Neural cell (in vitro differentiated cells): Measurements from ENCODE around the gene BFSP2.

Source experiments
- EP300 ChIP-seq: fragments of 450-650 bp; conservative IDR thresholded peaks from 2 replicates; pipeline ENCODE4 v1.6.1; 2014; ENCODE audit warnings: antibody characterized with exemption, mild to moderate bottlenecking, moderate library complexity; ENCODE audit not compliant: poor library complexity, severe bottlenecking
- EZH2 ChIP-seq: fragments of 200-600, 300-800 bp; shearing (Covaris generic), sonication (generic); IDR thresholded peaks from 2 replicates; pipeline ENCODE4 v1.6.1; 2014; ENCODE audit warnings: antibody characterized with exemption, low read length, borderline replicate concordance, mild to moderate bottlenecking; ENCODE audit not compliant: insufficient read depth, poor library complexity, severe bottlenecking
- POLR2AphosphoS5 ChIP-seq: IDR thresholded peaks from 2 replicates; pipeline ENCODE4 v1.6.1; 2012
- RAD21 ChIP-seq: fragments of 450-650 bp; conservative IDR thresholded peaks from 2 replicates; pipeline ENCODE4 v1.6.1; 2014; ENCODE audit warnings: antibody characterized with exemption, mild to moderate bottlenecking, moderate library complexity
- SMC3 ChIP-seq: fragments of 450-650 bp; conservative IDR thresholded peaks from 2 replicates; pipeline ENCODE4 v1.6.1; 2014; ENCODE audit warnings: antibody characterized with exemption, mild to moderate bottlenecking, moderate library complexity; ENCODE audit not compliant: poor library complexity
- TAF1 ChIP-seq: IDR thresholded peaks from 2 replicates; pipeline ENCODE4 v1.6.1; 2012; ENCODE audit warnings: low read depth
- TF ChIP-seq, protein P1 (sequence below): fragments of 450-650 bp; IDR thresholded peaks from 2 replicates; pipeline ENCODE4 v1.5.1; 2014; ENCODE audit warnings: antibody characterized with exemption, mild to moderate bottlenecking, moderate library complexity; ENCODE audit not compliant: poor library complexity, severe bottlenecking
- TF ChIP-seq, protein P2 (sequence below): IDR thresholded peaks from 2 replicates; pipeline ENCODE4 v1.6.1; 2012; ENCODE audit warnings: borderline replicate concordance

- TF ChIP-seq, protein P1, sequence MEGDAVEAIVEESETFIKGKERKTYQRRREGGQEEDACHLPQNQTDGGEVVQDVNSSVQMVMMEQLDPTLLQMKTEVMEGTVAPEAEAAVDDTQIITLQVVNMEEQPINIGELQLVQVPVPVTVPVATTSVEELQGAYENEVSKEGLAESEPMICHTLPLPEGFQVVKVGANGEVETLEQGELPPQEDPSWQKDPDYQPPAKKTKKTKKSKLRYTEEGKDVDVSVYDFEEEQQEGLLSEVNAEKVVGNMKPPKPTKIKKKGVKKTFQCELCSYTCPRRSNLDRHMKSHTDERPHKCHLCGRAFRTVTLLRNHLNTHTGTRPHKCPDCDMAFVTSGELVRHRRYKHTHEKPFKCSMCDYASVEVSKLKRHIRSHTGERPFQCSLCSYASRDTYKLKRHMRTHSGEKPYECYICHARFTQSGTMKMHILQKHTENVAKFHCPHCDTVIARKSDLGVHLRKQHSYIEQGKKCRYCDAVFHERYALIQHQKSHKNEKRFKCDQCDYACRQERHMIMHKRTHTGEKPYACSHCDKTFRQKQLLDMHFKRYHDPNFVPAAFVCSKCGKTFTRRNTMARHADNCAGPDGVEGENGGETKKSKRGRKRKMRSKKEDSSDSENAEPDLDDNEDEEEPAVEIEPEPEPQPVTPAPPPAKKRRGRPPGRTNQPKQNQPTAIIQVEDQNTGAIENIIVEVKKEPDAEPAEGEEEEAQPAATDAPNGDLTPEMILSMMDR = no peak
- TF ChIP-seq TAF1 (no peak), RAD21 (no peak), EP300 (no peak), POLR2AphosphoS5 (no peak), SMC3 (no peak), EZH2 (no peak)
- TF ChIP-seq, protein P2, sequence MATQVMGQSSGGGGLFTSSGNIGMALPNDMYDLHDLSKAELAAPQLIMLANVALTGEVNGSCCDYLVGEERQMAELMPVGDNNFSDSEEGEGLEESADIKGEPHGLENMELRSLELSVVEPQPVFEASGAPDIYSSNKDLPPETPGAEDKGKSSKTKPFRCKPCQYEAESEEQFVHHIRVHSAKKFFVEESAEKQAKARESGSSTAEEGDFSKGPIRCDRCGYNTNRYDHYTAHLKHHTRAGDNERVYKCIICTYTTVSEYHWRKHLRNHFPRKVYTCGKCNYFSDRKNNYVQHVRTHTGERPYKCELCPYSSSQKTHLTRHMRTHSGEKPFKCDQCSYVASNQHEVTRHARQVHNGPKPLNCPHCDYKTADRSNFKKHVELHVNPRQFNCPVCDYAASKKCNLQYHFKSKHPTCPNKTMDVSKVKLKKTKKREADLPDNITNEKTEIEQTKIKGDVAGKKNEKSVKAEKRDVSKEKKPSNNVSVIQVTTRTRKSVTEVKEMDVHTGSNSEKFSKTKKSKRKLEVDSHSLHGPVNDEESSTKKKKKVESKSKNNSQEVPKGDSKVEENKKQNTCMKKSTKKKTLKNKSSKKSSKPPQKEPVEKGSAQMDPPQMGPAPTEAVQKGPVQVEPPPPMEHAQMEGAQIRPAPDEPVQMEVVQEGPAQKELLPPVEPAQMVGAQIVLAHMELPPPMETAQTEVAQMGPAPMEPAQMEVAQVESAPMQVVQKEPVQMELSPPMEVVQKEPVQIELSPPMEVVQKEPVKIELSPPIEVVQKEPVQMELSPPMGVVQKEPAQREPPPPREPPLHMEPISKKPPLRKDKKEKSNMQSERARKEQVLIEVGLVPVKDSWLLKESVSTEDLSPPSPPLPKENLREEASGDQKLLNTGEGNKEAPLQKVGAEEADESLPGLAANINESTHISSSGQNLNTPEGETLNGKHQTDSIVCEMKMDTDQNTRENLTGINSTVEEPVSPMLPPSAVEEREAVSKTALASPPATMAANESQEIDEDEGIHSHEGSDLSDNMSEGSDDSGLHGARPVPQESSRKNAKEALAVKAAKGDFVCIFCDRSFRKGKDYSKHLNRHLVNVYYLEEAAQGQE = no peak
Observed at GRCh38 chr3:133383741-133384140, 16.1 kb upstream of the BFSP2 start.
